Activated CD8-positive, alpha-beta memory T cell treated with anti-CD3 and anti-CD28 coated beads for 1 hour (primary cell): ENCODE results near the gene BTBD19.
"Not testable (repeated sequence)": the region's sequence is repeated elsewhere in the genome, so short reads cannot be mapped to it uniquely, and the experiment has no call there.

Experiments
- DNase-seq, 2 donors: peaks; one replicate each; pipeline ENCODE4 v3.0.0-alpha.2; 2020; ENCODE audit warnings: low read depth in 1 of 2; ENCODE audit errors: extremely low read depth in 1 of 2

BTBD19 gene

DNA sequence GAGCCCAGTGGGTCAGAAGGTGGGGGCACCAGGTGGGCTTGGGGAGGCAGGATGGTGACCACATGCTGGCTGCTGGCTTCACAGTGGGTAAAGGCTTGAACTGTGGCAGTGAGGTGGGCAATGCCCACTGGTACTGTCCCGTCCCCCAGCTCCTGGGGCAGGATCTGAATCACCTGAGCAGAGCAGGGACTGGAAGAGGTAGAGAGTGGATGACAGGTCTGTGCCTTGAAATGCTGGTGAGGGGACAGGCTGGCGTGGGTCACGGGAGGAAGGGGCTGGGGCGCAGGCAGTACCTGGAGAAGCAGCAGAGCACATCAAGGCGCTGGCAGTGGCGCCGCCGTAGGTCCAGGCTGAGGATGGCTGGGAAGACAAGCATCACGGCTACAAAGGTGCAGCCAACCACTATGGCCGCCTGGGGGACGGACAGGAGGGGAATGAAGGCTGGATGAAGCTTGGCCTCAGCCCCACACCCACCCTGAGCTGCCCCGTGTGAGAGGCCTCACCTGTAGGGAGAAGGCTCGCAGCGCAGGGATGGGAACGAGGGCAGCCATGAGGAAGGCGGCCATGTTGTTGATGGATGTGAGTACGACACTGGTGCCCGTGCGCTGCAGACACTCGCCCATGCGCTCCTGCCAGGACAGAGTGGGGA, 19.8 kb downstream of the BTBD19 start:
- DNase-seq, result no peak

DNA sequence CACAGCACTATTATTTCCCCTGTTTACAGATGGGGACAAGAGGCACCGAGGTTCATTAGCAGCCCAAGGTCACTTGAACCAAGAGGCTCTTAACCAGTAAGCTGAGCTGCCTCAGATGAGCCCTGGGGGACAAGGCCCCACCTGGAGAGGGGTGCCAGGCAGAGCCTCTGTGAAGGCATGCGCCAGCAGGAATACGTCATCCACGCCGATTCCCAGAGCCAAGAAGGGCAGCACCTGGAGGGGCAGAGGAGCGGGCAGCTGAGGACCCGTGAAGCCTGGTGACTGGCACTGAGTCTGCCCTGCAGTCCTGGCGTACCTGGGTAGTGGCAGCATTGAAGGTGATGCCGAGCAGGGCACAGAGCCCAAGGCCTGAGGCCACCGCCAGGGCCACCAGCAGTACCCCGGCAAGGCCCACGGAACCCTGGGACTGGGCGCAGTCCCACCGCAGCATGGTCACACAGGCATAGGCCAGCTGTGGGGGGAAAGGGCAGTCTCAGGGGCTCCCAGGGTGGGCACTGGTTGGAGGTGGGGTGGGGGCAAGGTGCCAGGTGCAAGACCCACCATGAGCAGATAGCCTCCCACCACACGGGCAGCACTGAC, 20.6 kb downstream of the BTBD19 start:
- no peak for DNase-seq

DNA sequence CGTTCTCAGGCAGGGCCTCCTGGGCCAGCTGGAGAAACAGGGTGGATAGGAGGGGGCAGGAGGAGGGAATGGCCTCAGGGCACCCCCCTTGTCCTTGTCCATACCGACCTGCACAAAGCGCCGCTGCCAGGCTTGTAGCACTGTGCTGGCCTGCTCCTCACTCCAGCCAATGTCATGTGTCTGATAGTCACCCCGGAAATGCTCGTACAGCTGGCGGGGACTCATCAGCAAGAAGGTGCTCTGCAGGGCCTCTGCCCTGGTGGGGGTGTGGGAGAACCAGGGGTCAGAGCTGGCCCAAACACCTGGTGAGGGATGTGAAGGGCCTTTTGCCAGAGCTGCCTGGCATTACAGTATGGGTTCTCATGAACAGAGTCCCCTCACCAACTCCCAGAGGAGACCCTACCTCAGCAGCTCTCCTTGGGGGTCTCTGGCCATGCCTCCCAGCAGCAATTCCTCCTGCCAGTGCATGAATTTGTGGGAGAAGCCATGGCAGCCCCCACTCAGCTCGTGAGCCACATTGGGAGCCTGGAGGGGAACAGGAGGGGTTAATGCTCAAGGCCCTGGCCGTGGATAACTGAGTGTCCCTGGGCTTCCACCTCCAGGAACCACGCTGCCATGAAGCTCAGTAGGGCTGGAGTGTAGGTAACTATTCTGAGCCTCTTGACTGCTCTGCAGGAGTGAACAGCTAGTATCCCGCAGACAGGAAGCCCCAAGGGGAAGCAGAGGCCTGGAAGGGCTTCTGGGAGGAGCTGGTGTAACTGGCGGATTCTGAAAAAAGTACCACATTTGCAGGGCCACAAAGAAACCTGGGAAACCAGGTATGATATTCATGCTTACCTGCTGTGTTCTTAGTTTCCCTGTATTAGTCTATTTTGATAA, 21.4 kb downstream of the BTBD19 start:
- no peak for DNase-seq

DNA sequence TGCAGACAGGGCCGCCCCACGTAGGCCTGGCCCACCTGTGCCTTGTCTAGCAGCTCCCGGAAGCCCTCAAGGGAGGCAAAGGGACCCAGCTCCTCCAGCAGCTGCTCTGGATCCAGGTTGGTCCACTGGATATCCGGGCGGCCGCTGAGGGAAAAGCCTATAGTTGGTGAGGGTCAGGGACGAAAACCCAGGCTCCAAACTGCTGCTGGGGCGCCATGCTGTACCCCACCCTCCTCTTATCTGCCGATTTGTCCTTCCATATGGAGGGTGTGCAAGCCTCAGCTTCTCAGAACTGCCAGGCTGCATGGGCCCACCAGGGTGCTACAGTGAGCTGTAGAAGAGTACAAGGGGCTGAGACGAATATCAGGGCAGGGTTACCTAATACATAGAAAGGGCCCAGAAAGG, 22.6 kb downstream of the BTBD19 start:
- no peak for DNase-seq

DNA sequence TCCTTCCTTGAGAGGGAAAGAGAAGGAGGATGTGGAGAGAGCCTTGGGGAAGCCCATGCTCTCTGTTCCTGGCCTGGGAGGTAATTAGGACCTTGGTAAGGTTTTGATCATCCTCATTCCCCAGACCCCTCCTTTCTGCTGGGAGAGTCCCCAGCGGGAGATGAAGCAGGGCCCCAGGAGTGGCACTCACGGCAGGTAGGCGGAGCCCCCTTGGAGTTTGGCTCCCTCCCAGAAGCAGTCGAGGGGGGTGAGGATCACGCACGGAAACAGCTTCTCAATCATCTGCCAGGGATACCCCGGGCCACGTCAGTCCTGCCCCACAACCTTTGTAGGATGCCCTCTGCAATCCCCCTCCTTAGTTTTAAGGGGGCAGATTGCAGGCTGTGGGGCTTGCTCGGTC, 23.2 kb downstream of the BTBD19 start:
- no peak for DNase-seq

DNA sequence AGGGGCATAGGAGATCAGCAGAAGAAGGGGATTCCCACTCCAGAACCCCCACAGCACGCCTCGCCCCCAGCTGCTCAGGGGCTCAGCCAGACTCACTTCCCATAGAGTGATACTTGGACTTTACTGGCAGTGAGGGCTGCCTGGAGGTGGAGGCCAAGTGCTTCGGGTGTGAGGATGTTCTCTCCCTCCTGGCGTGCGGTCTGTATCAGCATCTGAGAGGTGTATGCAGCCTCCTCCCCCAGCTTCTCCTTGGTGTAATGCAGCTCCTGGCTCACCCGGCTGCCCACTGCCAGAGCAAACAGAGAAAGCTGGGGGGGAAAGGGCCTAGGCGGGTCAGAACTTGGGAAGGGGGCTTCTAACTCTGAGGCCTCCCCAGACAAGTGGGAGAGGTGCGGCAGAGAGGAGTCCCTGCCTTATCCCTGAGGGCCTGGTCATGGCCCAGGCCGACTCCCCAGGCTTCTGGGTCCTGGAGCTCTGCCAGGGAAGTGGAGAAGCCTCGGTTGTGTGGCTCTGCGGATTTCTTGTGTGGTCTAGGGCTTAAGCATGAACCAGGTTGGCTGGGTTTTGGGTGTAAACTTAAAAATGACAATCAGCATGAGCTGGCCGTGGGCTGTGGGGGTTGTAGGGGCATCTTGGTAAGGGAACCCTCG, 23.9 kb downstream of the BTBD19 start:
- DNase-seq, result no peak

DNA sequence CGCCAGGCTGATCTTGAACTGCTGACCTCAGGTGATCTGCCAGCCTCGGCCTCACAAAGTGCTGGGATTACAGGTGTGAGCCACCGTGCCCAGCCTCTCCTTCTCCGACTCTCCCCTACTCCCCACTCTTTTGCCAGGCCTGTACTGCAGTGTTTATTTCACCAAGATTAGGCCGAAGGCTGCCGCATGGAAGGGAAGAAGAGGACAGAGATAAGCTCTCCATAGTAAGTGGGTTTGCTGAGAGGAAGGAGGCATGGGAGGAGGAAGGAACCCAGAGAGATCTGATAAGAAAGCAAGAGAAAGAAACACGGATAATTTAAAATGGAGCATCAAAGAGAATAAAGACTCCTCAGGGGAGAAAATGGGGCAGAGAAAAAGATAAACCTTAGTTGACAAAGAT, 26.0 kb downstream of the BTBD19 start:
- DNase-seq, result no peak

DNA sequence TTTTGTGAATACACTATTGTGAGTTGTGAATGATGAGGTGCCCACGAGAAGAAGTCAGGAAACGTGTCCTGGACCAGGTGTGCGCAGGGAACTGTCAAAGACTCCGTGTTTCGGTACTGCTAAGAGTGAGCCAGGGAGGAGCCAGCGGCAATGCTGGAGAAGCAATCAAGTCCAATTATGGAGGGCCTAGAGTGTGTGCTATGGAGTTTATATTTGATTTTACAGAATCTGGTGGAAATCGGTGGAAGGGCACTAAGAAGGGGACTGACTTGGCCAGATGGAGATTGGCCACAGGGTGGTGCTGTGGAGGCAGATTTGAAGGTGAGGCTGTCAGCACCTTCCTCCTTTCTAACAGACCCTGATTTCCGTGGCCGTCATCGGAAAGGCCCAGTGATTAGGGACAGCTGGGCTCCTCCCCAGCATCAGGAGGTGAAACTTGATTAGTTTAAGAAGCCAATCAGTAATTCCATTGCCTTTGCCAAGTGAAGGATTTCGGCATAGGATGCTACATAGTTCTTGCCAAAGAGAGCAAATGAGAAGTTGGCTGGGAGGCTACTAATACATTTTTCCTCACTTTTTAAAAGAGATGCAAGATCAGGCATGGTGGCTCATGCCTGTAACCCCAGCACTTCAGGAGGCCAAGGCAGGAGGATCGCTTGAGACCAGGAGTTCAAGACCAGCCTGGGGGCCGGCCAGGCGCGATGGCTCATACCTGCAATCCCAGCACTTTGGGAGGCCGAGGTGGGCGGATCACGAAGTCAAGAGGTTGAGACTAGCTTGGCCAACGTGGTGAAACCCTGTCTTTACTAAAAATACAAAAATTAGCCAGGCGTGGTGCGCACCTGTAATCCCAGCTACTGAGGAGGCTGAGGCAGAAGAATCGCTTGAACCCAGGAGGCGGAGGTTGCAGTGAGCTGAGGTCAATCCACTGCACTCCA, 27.7 kb downstream of the BTBD19 start:
- peak; percentile 71 to 79 for DNase-seq

DNA sequence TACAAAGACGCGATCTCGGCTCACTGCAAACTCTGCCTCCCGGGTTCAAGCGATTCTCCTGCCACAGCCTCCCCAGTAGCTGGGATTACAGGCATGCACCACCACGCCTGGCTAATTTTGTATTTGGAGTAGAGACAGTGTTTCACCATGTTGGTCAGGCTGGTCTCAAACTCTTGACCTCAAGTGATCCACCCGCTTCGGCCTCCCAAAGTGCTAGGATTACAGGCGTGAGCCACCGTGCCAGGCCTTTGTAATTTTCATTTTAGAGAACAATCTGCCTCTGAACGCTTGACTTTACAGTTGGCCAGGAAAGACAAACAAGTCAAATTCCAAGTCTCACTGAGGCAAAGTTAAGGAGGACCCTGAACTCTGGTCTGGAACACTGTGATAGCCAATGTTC, 30.0 kb downstream of the BTBD19 start:
- DNase-seq, result not testable (repeated sequence)

DNA sequence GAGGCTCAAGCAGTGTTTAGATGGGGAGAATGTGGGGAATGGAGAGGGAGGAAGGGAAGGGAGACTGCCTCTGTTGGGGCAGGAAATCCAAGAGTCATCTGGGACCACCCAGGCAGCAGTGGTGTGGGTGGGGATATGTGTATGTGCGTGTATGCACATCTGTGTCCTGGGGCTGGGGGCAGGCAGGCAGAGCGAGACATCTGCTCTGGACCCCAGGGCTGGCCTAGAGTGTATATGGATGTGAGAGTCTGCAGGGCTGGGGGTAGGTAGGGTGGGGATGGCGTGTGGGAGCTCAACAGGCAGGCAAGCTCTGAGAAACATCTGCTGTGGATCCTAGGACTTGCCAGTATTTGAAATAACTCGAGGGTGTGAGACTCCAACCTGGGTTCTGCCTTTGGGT, 31.3 kb downstream of the BTBD19 start:
- DNase-seq, result no peak

DNA sequence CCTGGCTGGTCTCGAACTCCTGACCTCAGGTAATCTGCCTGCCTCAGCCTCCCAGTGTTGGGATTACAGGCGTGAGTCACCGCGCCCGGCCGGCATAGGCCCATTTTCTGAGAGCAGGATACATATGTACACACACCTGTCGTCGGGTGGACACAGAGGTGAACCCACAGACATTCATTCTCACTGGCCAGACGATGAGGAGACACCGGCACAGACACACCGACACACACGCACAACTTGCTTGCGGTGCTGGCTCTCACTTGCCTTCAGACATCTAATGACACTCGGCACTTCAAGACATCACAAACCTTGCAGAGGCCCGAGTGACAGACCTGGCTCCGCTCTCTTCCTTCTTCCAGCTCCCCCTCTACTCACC, 34.2 kb downstream of the BTBD19 start:
- DNase-seq, result no peak

DNA sequence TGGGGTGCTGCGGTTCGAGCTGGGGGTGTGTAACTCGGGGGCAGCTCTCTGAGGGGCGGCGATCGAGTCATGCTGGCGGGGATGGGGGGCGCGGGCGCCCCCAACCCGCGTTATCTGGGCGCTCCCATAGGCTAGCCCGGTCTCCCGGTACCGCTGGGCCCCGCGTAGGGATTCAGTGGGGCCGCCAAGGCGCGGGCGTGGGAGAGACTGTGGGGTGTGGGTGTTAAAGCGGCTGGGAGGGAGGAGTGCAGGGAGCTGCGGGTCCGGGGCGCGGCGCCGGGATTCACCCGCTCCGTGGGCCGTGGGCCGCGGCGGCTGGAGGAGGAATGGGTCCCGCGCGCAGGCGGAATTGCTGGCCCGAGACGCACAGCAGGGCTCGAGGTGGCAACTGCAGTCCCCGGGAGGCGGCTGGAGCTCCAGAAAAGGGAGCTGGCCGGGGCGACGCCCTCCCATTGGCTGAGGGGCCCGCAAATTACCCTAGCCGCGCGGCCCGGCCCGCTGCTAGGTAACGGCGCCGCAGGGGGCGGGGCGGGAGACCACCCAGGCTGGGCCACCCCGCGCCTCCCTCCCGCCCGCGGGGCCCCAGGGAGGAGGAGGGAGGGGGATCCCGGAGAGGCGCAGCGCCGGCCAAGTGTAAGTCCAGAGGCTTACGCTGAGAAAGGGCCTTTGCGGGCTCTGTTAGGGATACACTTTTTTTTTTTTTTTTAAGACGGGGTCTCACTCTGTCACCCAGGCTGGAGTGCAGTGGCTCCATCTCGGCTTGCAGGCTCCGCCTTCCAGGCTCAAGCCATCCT, 34.7 kb downstream of the BTBD19 start, which contains the start of gene PTCH2:
Gene PTCH2, minus strand, starts transcription at position 392 of the 794 bp plus-strand sequence. Its CDS starts 321 bp downstream, at position 71.
- DNase-seq, result peak in 1 of 2 donors; percentile 12

DNA sequence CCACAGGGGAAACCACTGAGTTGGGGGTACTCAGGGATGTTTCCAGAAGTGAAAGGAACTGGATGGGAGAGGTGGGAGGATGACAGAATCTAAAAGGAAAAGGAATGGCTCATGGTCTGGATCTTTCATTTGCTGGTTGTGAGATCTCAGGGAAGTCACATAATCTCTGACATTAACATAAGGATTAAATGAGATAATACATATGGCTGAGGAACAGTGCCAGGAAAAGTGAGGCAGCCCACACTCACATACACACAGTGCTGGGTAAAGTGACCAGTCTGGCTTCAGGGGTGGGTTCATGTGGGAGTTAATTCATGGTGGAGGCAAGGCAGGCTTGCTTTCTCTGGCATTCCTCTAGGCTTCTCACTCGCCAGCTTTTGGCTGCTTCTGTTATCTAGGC, 38.7 kb downstream of the BTBD19 start:
- DNase-seq, result no peak

DNA sequence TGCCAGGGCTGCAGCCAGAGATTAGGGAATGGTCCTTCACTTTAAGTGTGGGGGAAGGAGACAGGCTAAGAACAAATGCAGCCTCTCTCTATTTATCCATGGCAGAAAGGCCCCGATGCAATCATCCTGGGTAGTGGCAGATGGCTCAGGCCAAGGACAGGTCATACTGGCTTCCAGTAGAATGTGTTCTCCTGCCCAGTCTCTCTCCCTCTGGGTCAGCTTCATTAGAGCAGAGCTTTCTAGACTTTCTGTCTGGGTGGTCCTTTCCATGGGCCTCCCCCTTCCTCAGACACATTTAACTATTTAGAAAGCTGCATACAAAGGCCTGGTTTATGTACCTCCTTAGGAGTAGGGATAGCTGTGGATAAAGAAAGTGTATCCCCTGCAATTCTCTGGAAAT, 39.5 kb downstream of the BTBD19 start:
- no peak for DNase-seq

DNA sequence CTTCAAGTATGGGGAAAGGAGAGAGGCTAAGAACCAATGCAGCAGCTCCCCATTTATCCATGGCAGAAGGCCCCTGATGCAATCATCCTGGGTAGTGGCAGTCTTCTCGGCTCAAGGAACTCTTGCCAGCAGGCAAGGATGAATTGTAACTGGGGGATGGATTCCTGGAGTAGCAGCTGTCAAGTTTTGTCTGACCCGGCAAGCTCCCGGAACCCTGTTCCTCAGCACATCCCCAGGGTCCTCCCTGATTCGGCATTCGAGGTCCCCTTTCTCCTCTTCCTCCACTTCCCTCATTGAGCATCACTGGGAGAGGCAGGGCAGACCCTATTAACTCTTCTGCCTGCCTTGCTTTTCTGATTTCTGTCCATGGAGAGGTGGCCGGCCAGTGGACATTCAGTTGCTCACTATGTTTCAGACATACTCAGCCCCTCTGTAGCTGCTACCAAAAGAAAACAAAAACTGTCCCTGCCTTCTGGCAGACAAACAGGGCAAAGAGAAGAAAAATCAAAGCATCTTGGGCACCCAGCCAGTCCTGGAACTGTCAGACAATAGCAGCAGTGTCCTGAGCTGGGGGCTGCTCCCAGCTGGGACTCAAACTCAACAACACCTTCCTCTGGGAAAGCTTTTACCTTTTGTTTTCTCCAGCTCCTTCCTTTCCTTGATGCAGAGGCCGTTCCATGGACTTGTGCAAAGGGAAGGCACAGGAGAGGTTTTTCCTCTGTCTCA, 40.3 kb downstream of the BTBD19 start:
- no peak for DNase-seq

DNA sequence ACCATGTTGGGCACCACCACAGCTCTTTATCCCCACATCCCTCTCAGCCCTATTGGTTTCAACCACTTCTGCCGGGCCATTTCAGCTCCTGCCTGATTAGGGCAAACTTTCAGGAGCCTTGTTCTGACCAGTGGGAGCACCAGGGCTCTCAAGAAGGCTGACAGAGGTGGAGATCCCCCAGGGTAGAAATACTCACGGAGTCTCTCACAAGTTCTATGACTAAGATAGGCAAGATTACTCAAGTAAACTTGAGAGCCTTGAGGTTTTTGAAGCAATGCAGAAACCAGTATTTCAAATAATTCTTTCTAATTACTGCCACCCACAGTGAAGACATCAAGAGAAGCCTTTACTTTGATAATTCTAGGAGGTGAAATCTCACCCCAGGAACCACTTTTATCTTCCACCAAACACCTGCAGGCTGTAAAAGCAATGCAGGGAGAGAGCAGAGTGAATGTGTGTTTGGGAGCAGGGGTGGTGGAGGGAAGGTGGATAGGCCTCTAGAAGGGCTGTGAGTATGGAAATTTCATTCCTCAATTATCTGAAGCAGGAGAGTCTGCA, 41.3 kb downstream of the BTBD19 start:
- DNase-seq, result no peak

DNA sequence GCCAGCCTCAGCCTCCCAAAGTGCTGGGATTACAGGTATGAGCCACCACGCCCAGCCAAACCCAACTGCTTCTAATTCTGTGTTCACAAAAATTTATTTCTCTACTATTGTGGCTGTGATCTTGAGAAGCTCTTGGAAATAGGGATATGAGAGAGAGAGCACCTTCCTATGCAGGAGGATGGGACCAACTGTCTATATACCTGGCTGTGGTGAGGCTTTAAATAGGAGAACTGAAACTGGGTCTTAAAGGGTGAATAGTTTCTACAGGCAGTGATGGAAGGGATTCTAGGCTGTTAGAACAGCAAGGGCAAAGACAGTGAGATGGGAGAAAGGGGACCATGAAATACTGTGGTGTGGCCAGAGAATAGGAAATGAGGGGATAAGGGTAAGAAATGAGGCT, 43.0 kb downstream of the BTBD19 start:
- no peak for DNase-seq

DNA sequence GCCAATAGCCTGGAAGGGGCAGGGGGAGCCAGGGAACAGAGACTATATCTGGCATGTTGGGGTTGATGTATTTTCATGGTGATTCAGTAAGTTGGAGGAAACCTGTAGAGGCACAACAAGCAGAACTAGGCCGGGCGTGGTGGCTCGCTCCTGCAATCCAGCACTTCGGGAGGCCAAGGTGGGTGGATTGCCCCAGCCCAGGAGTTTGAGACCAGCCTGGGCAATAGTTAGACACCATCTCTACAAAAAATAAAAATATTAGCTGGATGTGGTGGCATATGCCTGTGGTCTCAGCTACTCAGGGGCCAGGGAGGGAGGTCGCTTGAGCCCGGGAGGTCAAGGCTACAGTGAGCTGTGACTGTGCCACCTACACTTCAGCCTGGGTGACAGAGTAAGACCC, 44.9 kb downstream of the BTBD19 start:
- no peak for DNase-seq

DNA sequence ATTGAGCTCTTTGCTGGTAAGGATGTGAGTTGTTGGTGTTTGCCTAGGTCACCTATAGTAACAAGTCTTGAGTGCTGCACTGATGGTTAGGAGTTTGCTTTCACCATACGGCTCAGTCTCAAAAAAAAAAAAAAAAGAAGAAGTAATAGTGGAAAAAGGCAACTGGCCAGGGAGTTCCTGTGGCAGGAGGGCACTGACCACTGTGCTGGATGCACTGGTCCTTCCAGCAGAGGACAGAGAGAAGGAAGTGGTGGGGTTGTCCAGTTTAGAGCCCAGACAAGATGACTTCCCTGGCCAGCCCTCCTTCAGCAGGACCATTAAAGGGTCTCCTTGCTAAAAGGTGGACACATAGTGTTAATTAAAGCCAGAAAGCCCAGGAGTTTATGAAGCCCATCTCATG, 46.6 kb downstream of the BTBD19 start:
- DNase-seq, result no peak
